H1 (cell line): ENCODE measurements around the gene MICU1. TPM values are rescaled to one million over a fixed set of nuclear protein-coding genes. Genes with fewer than 3 reads are reported as not detected.
A peak's percentile ranks its signal among the peaks of the same experiment; 100 is the strongest.

Experiments
- CTCF ChIA-PET: fragments of 300-600 bp; sonication (Branson Sonifier 250); formaldehyde crosslinking; loops from one replicate; lab custom pipeline; 2021; ENCODE audit not compliant: partially characterized antibody; lab: Charles Lee
- POLR2A ChIA-PET: fragments of 300-600 bp; sonication (Branson Sonifier 250); formaldehyde crosslinking; loops from one replicate; lab custom pipeline; 2021; ENCODE audit warnings: inconsistent platforms; ENCODE audit not compliant: partially characterized antibody; lab: Charles Lee
- DNase-seq, 2 experiments: peaks; one replicate each; pipeline versions ENCODE4 v3.0.0 to v3.0.0-alpha.2; 2010 to 2022; ENCODE audit warnings: low spot score in 2 of 2, low read depth in 1 of 2, mixed read lengths in 1 of 2
- FAIRE-seq: peaks from 2 replicates; lab custom pipeline; 2011; peaks lifted over from hg19 to GRCh38; lab: Jason Lieb, UNC
- H2AFZ ChIP-seq: 2 replicates; pipeline ENCODE4 v1.8.1; 2012; ENCODE audit warnings: low read length, inconsistent platforms
- H2AK5ac ChIP-seq: 2 replicates; pipeline ENCODE4 v1.6.1; 2013; ENCODE audit warnings: low read depth, low read length
- H2BK120ac ChIP-seq: replicated peaks from 2 replicates; pipeline ENCODE3; 2013; ENCODE audit warnings: low read depth, low read length, inconsistent platforms
- H2BK12ac ChIP-seq: 2 replicates; pipeline ENCODE4 v1.6.1; 2013; ENCODE audit warnings: low read depth, low read length
- H2BK15ac ChIP-seq: 2 replicates; pipeline ENCODE4 v1.6.1; 2013; ENCODE audit warnings: low read length
- H2BK20ac ChIP-seq: 2 replicates; pipeline ENCODE4 v1.6.1; 2013; ENCODE audit warnings: low read length
- H2BK5ac ChIP-seq: 2 replicates; pipeline ENCODE4 v1.6.1; 2013; ENCODE audit warnings: low read depth, low read length
- H3K14ac ChIP-seq: 2 replicates; pipeline ENCODE4 v1.6.1; 2013; ENCODE audit warnings: inconsistent platforms; ENCODE audit not compliant: insufficient read length
- H3K18ac ChIP-seq: 2 replicates; pipeline ENCODE4 v1.6.1; 2013; ENCODE audit warnings: low read length; ENCODE audit errors: extremely low read depth
- H3K23ac ChIP-seq: 2 replicates; pipeline ENCODE4 v1.6.1; 2013; ENCODE audit warnings: inconsistent platforms; ENCODE audit not compliant: insufficient read length
- H3K23me2 ChIP-seq: 2 replicates; pipeline ENCODE4 v1.6.1; 2013; ENCODE audit warnings: low read depth, low read length
- H3K27ac ChIP-seq: 2 replicates; pipeline ENCODE4 v1.6.1; 2011; ENCODE audit warnings: low read depth, low read length, inconsistent platforms
- H3K27me3 ChIP-seq, 4 experiments: replicated peaks in 1 of 4; 1 replicate in 1 of 4; 2 replicates in 3 of 4; pipeline versions ENCODE4 v1.6.1 to v1.8.1; 2011 to 2013; ENCODE audit warnings: low read length in 3 of 4, mild to moderate bottlenecking in 3 of 4, inconsistent platforms in 2 of 4, mixed read lengths in 2 of 4, moderate library complexity in 1 of 4; ENCODE audit not compliant: control insufficient read depth in 3 of 4, insufficient read depth in 3 of 4; ENCODE audit errors: extremely low read depth in 1 of 4
- H3K36me3 ChIP-seq, 4 experiments: 2 replicates each; pipeline versions ENCODE4 v1.6.1 to v1.8.1; 2011 to 2013; ENCODE audit warnings: mild to moderate bottlenecking in 4 of 4, low read length in 3 of 4, moderate library complexity in 2 of 4, control low read depth in 1 of 4, inconsistent platforms in 1 of 4; ENCODE audit not compliant: insufficient read depth in 4 of 4, control insufficient read depth in 2 of 4
- H3K4ac ChIP-seq: replicated peaks from 2 replicates; pipeline ENCODE3; 2013; ENCODE audit warnings: low read length, low read depth, mixed read lengths, inconsistent platforms; ENCODE audit not compliant: insufficient read length
- H3K4me1 ChIP-seq, 4 experiments: replicated peaks in 1 of 4; 1 replicate in 1 of 4; 2 replicates in 3 of 4; pipeline versions ENCODE4 v1.6.1 to v1.8.1; 2011 to 2013; ENCODE audit warnings: low read length in 3 of 4, inconsistent platforms in 2 of 4, mixed read lengths in 1 of 4; ENCODE audit not compliant: insufficient read depth in 4 of 4, control insufficient read depth in 3 of 4
- H3K4me2 ChIP-seq, 2 experiments: 2 replicates each; pipeline versions ENCODE4 v1.6.1 to v1.8.1; 2011 to 2013; ENCODE audit warnings: low read depth in 2 of 2, low read length in 2 of 2, control low read depth in 1 of 2, inconsistent platforms in 1 of 2, mild to moderate bottlenecking in 1 of 2; ENCODE audit not compliant: insufficient read depth in 1 of 2
- H3K4me3 ChIP-seq, 4 experiments: fragments of 200-600, 300-600 bp in 1 of 4; sonication (generic), shearing (Covaris generic), sonication (Bioruptor Twin) in 1 of 4; 2 replicates each; pipeline versions ENCODE4 v1.5.1 to v1.8.1; 2011 to 2016; ENCODE audit warnings: low read length in 4 of 4, low read depth in 3 of 4, control low read depth in 2 of 4, inconsistent platforms in 2 of 4, mild to moderate bottlenecking in 2 of 4, mixed read lengths in 1 of 4, moderate library complexity in 1 of 4; ENCODE audit not compliant: insufficient read depth in 2 of 4; ENCODE audit errors: extremely low read depth in 1 of 4
- H3K56ac ChIP-seq: replicated peaks from 2 replicates; pipeline ENCODE3; 2013; ENCODE audit warnings: low read depth, mild to moderate bottlenecking, mixed read lengths, low read length, inconsistent platforms; ENCODE audit not compliant: insufficient read length
- H3K79me1 ChIP-seq: 2 replicates; pipeline ENCODE4 v1.6.1; 2013; ENCODE audit warnings: low read depth, low read length, control low read depth
- H3K79me2 ChIP-seq, 2 experiments: 2 replicates each; pipeline versions ENCODE4 v1.6.1 to v1.8.1; 2012 to 2013; ENCODE audit warnings: low read length in 2 of 2, mild to moderate bottlenecking in 2 of 2, inconsistent platforms in 1 of 2; ENCODE audit not compliant: insufficient read depth in 2 of 2, control insufficient read depth in 1 of 2
- H3K9ac ChIP-seq, 4 experiments: replicated peaks in 1 of 4; 1 replicate in 1 of 4; 2 replicates in 3 of 4; pipeline versions ENCODE4 v1.6.1 to v1.8.1; 2011 to 2013; ENCODE audit warnings: low read depth in 3 of 4, low read length in 3 of 4, control low read depth in 2 of 4, mild to moderate bottlenecking in 2 of 4, moderate library complexity in 2 of 4, inconsistent platforms in 1 of 4; ENCODE audit errors: extremely low read depth in 1 of 4
- H3K9me3 ChIP-seq, 2 experiments: 2 replicates each; pipeline versions ENCODE4 v1.6.1 to v1.8.1; 2012 to 2013; ENCODE audit warnings: mild to moderate bottlenecking in 2 of 2, moderate library complexity in 2 of 2, control low read depth in 1 of 2, inconsistent platforms in 1 of 2, low read depth in 1 of 2, low read length in 1 of 2, mixed read lengths in 1 of 2; ENCODE audit not compliant: insufficient read depth in 2 of 2
- H4K20me1 ChIP-seq, 2 experiments: replicated peaks in 1 of 2; 2 replicates each; pipeline versions ENCODE3 to v1.8.1; 2011 to 2013; ENCODE audit warnings: inconsistent platforms in 2 of 2, low read length in 2 of 2, mild to moderate bottlenecking in 1 of 2; ENCODE audit not compliant: insufficient read depth in 2 of 2, control insufficient read depth in 1 of 2
- H4K5ac ChIP-seq: 2 replicates; pipeline ENCODE4 v1.6.1; 2013; ENCODE audit warnings: low read length, low read depth, mixed read lengths, inconsistent platforms; ENCODE audit not compliant: insufficient read length
- H4K8ac ChIP-seq: 2 replicates; pipeline ENCODE4 v1.8.0; 2013; ENCODE audit warnings: mild to moderate bottlenecking, moderate library complexity, low read length, inconsistent platforms; ENCODE audit not compliant: insufficient read depth; ENCODE audit errors: extremely low read depth
- H4K91ac ChIP-seq: replicated peaks from 2 replicates; pipeline ENCODE3; 2013; ENCODE audit warnings: low read length, mixed read lengths, inconsistent platforms; ENCODE audit not compliant: insufficient read length
- ATF2 ChIP-seq: IDR thresholded peaks from 2 replicates; pipeline ENCODE4 v1.6.1; 2012; ENCODE audit warnings: low read length, inconsistent platforms
- CTBP2 ChIP-seq: IDR thresholded peaks from 2 replicates; pipeline ENCODE4 v1.7.0; 2011; ENCODE audit warnings: borderline replicate concordance, mild to moderate bottlenecking, moderate library complexity, mixed read lengths, low read length; ENCODE audit not compliant: insufficient read depth, insufficient read length
- GABPA ChIP-seq: IDR thresholded peaks from 2 replicates; pipeline ENCODE4 v1.6.1; 2011; ENCODE audit warnings: mild to moderate bottlenecking, low read length, moderate library complexity, borderline replicate concordance; ENCODE audit not compliant: insufficient read depth
- HDAC2 ChIP-seq, 2 experiments: fragments of 300-600 bp in 1 of 2; sonication (generic) in 1 of 2; IDR thresholded peaks; 2 replicates each; pipeline ENCODE4 v1.6.1; 2011 to 2012; ENCODE audit warnings: low read depth in 2 of 2, low read length in 2 of 2, mild to moderate bottlenecking in 2 of 2, moderate library complexity in 2 of 2, borderline replicate concordance in 1 of 2, inconsistent platforms in 1 of 2
- KDM1A ChIP-seq: fragments of 200-600, 300-600 bp; sonication (generic); IDR thresholded peaks from 2 replicates; pipeline ENCODE4 v1.7.1; 2016; ENCODE audit warnings: mild to moderate bottlenecking, low read length, borderline replicate concordance
- RAD21 ChIP-seq, 2 experiments: IDR thresholded peaks in 1 of 2; conservative IDR thresholded peaks in 1 of 2; 2 replicates each; pipeline ENCODE4 v1.6.1; 2011; ENCODE audit warnings: low read depth in 2 of 2, low read length in 2 of 2, improper control_type of control experiment in 1 of 2, inconsistent platforms in 1 of 2, mild to moderate bottlenecking in 1 of 2, moderate library complexity in 1 of 2
- SP1 ChIP-seq: IDR thresholded peaks from 2 replicates; pipeline ENCODE4 v1.6.1; 2011; ENCODE audit warnings: low read depth, low read length
- SRF ChIP-seq: IDR thresholded peaks from 2 replicates; pipeline ENCODE4 v1.6.1; 2011; ENCODE audit warnings: mild to moderate bottlenecking, low read depth, low read length, moderate library complexity
- YY1 ChIP-seq: IDR thresholded peaks from 2 replicates; pipeline ENCODE4 v1.6.1; 2011; ENCODE audit warnings: low read depth, mild to moderate bottlenecking, low read length
- WGBS, 2 experiments: shearing (Covaris generic) in 1 of 2; methylation state at CpG; one replicate each; pipeline versions ENCODE4 v1.1.6 to v1.1.7; 2013 to 2015; ENCODE audit warnings: low lambda C conversion rate in 2 of 2, mixed read lengths in 2 of 2, inconsistent platforms in 1 of 2, low coverage in 1 of 2, missing lambda C conversion rate in 1 of 2; ENCODE audit not compliant: insufficient replicate concordance in 2 of 2, insufficient coverage in 1 of 2, insufficient read length in 1 of 2; ENCODE audit errors: extremely low coverage in 1 of 2, missing lambda C conversion rate in 1 of 2; 5-methylcytosine and 5-hydroxymethylcytosine counted together
- polyA plus RNA-seq, 7 experiments: library from polyadenylated mRNA; depleted of rRNA in 3 of 7; stranded (reverse) in 5 of 7; unstranded in 2 of 7; fragments of >200 nt in 5 of 7; fragments of 200-250 nt in 2 of 7; gene quantifications; 1 replicate in 5 of 7; 2 replicates in 1 of 7; 4 replicates in 1 of 7; pipeline versions ENCODE4 v1.2.1 to v1.2.3, GENCODE V29; 2011 to 2013; ENCODE audit warnings: missing spikeins in 2 of 7, mixed read lengths in 2 of 7
- total RNA-seq: library from RNA; stranded (reverse); fragmentation: NEBNext Ultra II Directional; extraction: Animal tissue kit (Norgen Biotek cat#: 25700); gene quantifications from 2 replicates; pipeline ENCODE4 v1.2.1, GENCODE V29; 2021

Gene MICU1
- total and polyA plus RNA-seq, 2 of the 8 experiments (the other 6 are each of a cell fraction or from before 2014, with no cell fraction given) = 18.0 to 36.7 TPM

- H2BK20ac ChIP-seq = no peak overlapping the region
- H4K5ac ChIP-seq = no peak overlapping the region
- H3K79me2 ChIP-seq = no peaks in the 10 kb centered on the region
- POLR2A ChIA-PET = no interaction called here
- WGBS, 2 experiments = 96% methylated on average over 1 of the region's 1 CpG; no CpG with 5 or more reads in 1 of the 2 experiments
- H3K14ac ChIP-seq = no peak overlapping the region
- H3K27me3 ChIP-seq = no peaks in the 10 kb centered on the region
- no peak overlapping the region for H2AK5ac ChIP-seq
- H4K8ac ChIP-seq = no peak overlapping the region
- H4K91ac ChIP-seq = no peak overlapping the region
- CTCF ChIA-PET = interaction anchor here (0.6 to 1.0 kb wide), 2 partner anchors 11 to 16 kb away, joined by 3 read pairs; no protein-coding TSS in a partner anchor
- H3K4ac ChIP-seq = no peak overlapping the region
- FAIRE-seq (peak; percentile 90), DNase-seq (no peak)
- no peak overlapping the region for H3K56ac ChIP-seq
- H3K79me1 ChIP-seq = no peaks in the 10 kb centered on the region
- no peak overlapping the region for H3K18ac ChIP-seq
- no peak overlapping the region for H2BK120ac ChIP-seq
- no peak overlapping the region for H3K4me3 ChIP-seq
- H3K23ac ChIP-seq = no peak overlapping the region
- H2AFZ ChIP-seq = no peak overlapping the region
- H3K4me1 ChIP-seq = peaks cover 0 to 9% (median 2%) of the 10 kb centered on the region in 4 experiments; a peak in 2 of 7 replicates
- peak overlapping the region; percentile 30; the same call in 1 of the 2 replicates for H3K27ac ChIP-seq
- no peak overlapping the region; the same call in 1 of the 2 replicates for H2BK12ac ChIP-seq
- H2BK15ac ChIP-seq = no peak overlapping the region
- no peak overlapping the region for H3K9ac ChIP-seq
- H2BK5ac ChIP-seq = no peak overlapping the region
- peak overlapping the region; percentile 34 to 50; a peak in 3 of 4 replicates for H3K4me2 ChIP-seq
- H3K36me3 ChIP-seq = peaks cover 0 to 15% (median 6%) of the 10 kb centered on the region in 4 experiments; a peak in 4 of 8 replicates
- H4K20me1 ChIP-seq = no peaks in the 10 kb centered on the region
- H3K23me2 ChIP-seq = no peaks in the 10 kb centered on the region; the same call in 1 of the 2 replicates
- H3K9me3 ChIP-seq = peaks cover 11 to 15% of the 10 kb centered on the region in 2 experiments; a peak in 2 of 4 replicates
- no peak for TF ChIP-seq GABPA
- TF ChIP-seq SP1 = peak; percentile 71
- no peak for TF ChIP-seq YY1
- no peak for TF ChIP-seq RAD21 (IDR thresholded peaks at IDR 0.05 in 1 of 2, conservative IDR thresholded peaks at IDR 0.05 in 1 of 2; ENCODE audit: low read depth in 2 of 2, low read length in 2 of 2)
- TF ChIP-seq CTBP2 = no peak
- TF ChIP-seq HDAC2 (IDR thresholded peaks at IDR 0.05; ENCODE audit: borderline replicate concordance in 1 of 2, low read depth in 2 of 2, low read length in 2 of 2) = 0 out of 4 replicates have a peak, but pooled peaks of 1 of the 2 experiments have one; percentile 49
- TF ChIP-seq ATF2 = 0 out of 2 replicates have a peak, but pooled peaks have one; percentile 63
- TF ChIP-seq KDM1A = peak; percentile 66; the same call in 1 of the 2 replicates
- TF ChIP-seq SRF = no peak
Observed at GRCh38 chr10:72421885-72422540, 203.9 kb downstream of the MICU1 start.
